Activated T-cell treated with anti-CD3 and anti-CD28 coated beads, Interleukin-2, amount 50 U/mL, for 48 hours (primary cell): ENCODE data around the gene DUSP16.
A peak's percentile ranks its signal among the peaks of the same experiment; 100 is the strongest.

ENCODE experiments used
- DNase-seq, 2 experiments: peaks; one replicate each; pipeline ENCODE4 v3.0.0-alpha.2; 2020

Gene DUSP16

DNA sequence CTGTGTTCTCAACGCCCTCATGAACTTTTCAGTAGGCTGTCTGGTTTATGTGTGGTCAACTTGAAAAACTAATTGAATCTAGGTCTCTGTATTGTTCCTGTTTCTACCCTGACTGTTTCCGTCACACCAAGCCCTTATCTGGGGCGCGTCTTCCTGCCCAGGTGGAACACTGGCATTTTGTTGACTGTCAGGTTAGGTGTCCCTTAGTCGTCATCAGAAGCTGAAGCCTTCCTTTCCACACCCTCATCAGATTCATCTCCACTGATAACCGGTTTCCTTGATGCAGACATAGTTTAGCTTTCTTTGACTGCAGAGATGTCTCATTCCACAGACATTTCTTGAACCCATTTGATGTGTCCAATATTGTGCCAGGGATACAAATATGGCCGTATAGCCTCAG, 96.5 kb downstream of the DUSP16 start:
- peak in 1 of 2 experiments; percentile 56 for DNase-seq

DNA sequence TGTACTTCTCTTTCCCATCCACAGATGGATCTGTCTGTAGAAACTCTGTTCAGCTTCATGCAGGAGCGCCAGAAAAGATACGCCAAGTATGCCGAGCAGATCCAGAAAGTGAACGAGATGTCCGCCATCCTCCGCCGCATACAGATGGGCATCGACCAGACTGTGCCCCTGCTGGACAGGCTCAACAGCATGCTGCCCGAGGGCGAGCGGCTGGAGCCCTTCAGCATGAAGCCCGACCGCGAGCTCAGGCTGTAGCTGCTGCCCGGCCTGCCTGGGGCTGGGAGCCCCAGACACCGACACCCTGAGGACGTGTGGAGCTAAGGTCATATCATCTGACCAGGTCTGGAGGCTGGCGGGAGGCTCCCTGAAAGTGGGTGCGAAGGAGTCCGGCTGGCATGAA, 97.1 kb downstream of the DUSP16 start:
- no peak for DNase-seq

GRCh38 chr12:12461923-12462315, 100.7 kb downstream of the DUSP16 start:
- DNase-seq = peak in 1 of 2 experiments; percentile 65

GRCh38 chr12:12460935-12461922, 101.4 kb downstream of the DUSP16 start:
- peak; percentile 73 to 76 for DNase-seq

GRCh38 chr12:12456637-12457036, 106.0 kb downstream of the DUSP16 start:
- no peak for DNase-seq

DNA sequence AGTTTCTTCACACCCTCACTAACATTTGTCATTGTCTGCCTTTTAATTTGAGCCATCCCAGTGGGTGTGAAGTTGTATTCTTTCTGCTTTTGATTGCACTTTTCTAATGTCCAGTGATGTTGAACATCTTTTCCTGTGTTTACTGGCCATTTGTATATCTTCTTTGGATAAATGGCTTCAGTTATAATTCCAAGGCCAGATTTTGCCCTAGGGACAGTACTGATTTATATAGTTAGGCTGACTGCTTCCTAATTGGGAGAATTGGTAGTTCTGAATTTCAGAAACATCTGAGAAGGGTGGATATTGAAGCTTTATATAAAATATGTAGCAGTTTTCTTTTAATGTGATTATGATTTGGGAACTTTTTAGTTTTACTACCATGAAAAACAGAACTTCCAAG, 108.3 kb downstream of the DUSP16 start:
- DNase-seq = no peak

DNA sequence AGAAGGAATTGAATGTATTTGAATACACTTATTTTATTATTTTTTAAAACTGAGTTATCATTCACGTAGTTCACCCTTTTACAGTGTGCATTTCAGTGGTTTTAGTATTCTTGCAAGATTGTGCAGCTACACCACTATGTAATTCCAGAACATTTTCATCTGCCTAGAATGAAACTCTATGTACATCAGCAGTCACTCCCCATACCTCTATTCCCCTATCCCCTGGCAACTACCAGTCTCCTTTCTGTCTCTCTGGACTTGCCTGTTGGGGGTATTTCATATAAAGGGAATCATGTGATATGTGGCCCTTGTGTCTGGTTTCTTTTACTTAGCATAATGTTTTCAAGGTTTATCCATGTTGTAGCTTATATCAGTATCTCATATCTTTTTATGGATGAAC, 109.0 kb downstream of the DUSP16 start:
- DNase-seq = no peak

DNA sequence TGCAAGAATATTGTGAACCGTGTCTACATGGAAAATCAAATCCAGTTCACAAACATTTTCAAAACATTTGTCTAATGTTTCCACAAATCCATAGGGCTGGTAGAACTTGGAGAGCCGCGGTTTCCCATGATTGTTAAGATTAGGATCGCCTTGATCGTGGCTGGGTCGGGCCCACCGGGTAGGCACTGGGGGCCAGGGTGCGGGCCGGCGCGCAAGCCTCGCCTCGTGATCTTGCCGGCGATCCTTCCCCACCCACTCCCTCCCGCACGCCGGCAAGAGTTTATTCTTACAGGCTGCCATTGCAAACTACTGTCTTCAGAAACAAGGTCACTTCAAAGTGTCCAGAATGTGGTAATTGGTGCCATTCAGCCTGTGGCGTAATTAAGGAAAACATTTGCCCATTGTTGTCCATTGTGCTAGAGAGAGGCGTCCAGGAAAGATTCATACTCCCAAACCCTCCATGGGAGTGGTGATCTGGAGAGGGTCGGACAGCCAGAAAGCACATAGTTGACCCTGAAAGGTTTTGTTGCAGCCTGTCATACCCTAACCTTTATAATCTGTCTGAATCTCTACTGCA, 110.2 kb downstream of the DUSP16 start:
- no peak for DNase-seq

- no peak for DNase-seq
These were observed 111.6 kb downstream of the DUSP16 start for GRCh38 chr12:12451098-12451497.

GRCh38 chr12:12450043-12450471, 112.6 kb downstream of the DUSP16 start:
- no peak for DNase-seq

- no peak for DNase-seq
These were observed 113.1 kb downstream of the DUSP16 start for GRCh38 chr12:12449533-12450025.

GRCh38 chr12:12447837-12448236, 114.8 kb downstream of the DUSP16 start:
- DNase-seq = no peak

DNA sequence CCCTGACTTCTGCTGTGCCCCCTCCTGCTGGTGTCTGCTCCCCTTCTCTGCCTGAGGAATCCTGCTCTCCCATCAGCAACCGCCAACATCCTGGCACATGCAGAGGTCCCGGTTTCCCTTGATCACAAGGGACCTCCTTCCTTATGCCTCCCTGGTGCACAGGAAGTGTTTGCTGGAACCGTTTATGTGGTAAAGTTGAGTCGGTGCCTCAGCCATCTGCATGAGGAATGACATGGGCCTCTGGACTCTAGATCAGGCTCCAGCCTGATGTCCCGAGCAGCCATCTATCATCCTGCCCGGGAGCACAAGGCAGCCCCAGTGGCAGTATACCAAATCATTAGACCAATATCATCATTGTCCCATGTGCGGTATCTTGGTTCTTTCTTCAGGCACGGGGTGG, 115.4 kb downstream of the DUSP16 start:
- DNase-seq = no peak

DNA sequence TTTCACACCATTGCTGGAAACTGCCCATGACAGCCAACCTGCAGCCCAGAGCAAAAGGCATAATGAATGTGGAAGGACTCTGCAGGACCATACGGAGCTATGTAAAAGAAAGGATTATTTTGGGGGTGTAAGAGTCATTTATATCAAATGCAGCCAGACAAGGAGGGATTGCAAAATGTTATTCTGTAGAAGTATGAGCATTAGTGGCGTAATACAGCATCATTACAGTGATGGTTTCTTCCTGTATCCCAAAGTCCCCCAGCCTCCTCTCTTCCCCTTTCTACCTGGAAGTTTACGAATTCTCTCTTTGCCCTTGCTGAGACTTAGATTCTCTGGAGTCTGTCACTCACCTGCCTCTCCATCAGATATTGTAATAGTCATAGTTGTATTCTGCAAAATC, 115.9 kb downstream of the DUSP16 start:
- no peak for DNase-seq

DNA sequence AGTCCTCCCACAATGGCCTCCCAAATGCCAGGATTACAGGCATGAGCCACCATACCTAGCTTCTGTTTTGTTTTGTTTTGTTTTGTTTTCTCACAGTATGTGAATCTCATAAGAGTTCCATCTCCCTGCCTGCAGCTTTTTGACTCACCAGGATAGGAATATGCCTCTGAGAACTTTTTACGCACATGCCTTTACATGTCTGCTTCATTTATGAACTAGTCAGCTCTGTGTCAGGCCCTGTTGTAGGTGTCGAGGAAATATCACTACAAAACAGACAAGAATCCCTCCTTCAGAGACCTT, 116.8 kb downstream of the DUSP16 start:
- no peak for DNase-seq

- no peak for DNase-seq
These were observed 117.3 kb downstream of the DUSP16 start for GRCh38 chr12:12445165-12445881.

DNA sequence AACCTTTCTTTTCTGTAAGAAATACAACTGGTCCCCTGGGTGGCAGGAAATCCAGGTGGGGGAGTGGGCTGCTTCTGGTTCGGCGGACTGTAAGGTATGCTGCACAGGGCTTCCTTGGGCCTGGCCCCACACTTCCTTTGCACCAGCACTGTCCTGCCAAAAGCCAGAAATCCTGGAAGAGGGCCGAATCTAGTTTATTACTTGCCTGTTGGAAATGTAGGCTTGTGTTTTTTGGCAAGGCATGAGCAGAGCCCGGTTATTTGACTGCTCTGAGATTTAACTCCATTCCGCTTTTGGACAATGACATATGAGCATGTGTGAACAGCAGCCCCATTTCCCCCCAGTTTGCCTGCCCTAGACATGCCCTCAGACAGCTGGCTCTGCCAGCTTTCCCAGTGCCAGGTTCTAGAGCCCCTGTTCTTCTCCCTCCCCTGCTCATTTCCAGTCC, 119.2 kb downstream of the DUSP16 start:
- no peak for DNase-seq

DNA sequence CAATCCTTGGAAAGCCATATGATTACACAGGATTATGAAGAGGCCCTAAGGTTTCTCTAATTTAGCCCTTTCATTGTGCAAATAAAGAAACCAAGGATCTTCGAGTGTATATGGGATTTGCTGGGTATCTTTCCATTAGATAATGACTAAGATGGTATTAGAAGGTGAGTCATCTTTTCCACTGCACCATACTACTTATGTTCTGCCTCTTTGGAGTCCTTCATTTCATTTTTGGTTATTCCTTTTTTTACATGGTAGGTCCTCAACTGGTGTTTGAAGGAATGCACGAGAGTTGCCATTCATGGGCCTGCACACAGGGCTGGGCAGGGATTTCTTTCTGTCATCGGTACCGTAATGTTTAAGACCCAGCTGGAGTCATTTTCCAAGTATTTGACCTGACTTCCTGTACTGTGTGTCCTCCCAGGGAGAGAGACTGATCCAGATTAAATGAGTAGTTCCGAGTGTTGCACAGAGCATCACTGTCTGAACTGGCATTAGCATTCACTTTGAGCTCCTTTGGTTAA, 120.1 kb downstream of the DUSP16 start:
- DNase-seq = peak in 1 of 2 experiments; percentile 42

- peak; percentile 71 to 74 for DNase-seq
These were observed 120.7 kb downstream of the DUSP16 start for GRCh38 chr12:12441843-12442461.

DNA sequence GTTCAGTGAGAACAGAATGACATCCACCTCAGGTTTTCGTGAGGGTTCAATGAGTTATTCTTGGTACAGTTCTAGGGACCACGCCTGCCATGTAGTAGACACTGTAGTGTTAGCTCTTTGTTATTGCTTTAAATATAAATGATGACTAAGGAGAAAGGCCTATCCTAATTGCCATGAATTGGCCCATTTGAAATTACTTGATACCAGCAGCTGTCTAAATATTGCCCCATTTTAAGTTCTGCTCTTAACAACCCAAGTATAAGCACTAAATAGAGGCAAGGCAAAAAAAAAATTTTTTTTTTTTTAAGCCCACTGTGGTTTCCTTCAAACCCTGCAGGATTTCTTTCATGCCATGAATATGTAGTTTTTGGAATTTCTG, 121.2 kb downstream of the DUSP16 start:
- DNase-seq = no peak

DNA sequence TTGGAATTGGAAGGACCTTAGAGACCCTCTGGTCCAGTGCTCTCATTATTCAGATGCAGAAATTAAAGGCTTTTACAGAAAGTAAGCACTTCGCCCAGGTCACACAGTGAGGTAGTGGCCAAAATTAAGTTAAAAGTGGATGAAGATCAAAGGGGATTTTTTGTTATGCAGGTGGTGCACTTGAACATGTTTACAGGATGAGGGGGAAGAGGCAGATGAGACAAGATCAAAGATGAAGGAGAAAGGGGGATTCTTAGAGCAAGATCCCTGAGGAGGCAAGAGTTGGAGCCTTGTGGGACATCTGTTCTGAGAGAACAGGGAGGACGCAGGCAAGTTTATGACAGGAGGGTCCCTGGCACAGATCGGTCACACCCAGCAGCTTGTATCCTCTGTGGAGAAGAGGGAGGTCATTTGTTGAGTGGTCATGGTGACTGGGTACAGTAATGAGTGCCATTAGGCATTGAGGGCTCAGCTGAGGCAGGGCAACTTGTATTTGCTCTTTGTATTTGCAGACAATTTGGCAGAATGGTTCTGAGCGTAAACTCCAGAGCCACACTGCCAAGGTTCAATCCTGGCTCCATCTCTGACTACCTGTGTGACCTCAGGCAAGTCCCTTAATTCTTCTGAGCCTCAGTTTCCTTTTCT, 121.8 kb downstream of the DUSP16 start:
- no peak for DNase-seq

- DNase-seq = peak; percentile 77 to 81
These were observed 123.0 kb downstream of the DUSP16 start for GRCh38 chr12:12439636-12440035.
